IMR-90 (cell line): ENCODE data around the gene KIF18B. TPM values are rescaled to one million over a fixed set of nuclear protein-coding genes. Genes with fewer than 3 reads are reported as not detected.

Experiments
- ATAC-seq: fragments of 200-7000 bp; cut with Tn5 transposase; 2 replicates; pipeline ENCODE4 v1.9.1; 2020; ENCODE audit warnings: low read depth, mild to moderate bottlenecking, moderate library complexity
- BruUV-seq: library from RNA; stranded (reverse); fragments of 400-500 nt; replicated peaks from 2 replicates; lab custom pipeline; 2021; lab: Mats Ljungman, UMichigan
- CTCF ChIA-PET: fragments of 300-600 bp; formaldehyde crosslinking; extraction: SDS; loops from one replicate; lab custom pipeline; 2021; ENCODE audit warnings: antibody characterized with exemption; lab: Yijun Ruan, JAX
- POLR2A ChIA-PET: fragments of 300-600 bp; sonication (Branson Sonifier 250); formaldehyde crosslinking; loops from one replicate; lab custom pipeline; 2022; ENCODE audit warnings: antibody characterized with exemption; ENCODE audit not compliant: unreplicated experiment; lab: Charles Lee
- DNase-seq: peaks from one replicate; pipeline ENCODE4 v3.0.0; 2013
- H2AFZ ChIP-seq: replicated peaks from 2 replicates; pipeline ENCODE3; 2013; ENCODE audit warnings: low read length, mild to moderate bottlenecking; ENCODE audit not compliant: poor library complexity
- H2AK5ac ChIP-seq: 2 replicates; pipeline ENCODE4 v1.6.1; 2013; ENCODE audit warnings: low read depth, low read length, inconsistent platforms
- H2AK9ac ChIP-seq: replicated peaks from 2 replicates; pipeline ENCODE3; 2013; ENCODE audit warnings: mild to moderate bottlenecking, low read depth, low read length, moderate library complexity; ENCODE audit not compliant: poor library complexity
- H2BK120ac ChIP-seq: 2 replicates; pipeline ENCODE4 v1.6.1; 2013; ENCODE audit warnings: low read depth, low read length, inconsistent platforms
- H2BK15ac ChIP-seq: 3 replicates; pipeline ENCODE4 v1.6.1; 2013; ENCODE audit warnings: low read depth, low read length, inconsistent platforms
- H2BK20ac ChIP-seq: 2 replicates; pipeline ENCODE4 v1.6.1; 2013; ENCODE audit warnings: low read depth, mild to moderate bottlenecking, inconsistent platforms, low read length, moderate library complexity
- H2BK5ac ChIP-seq: 2 replicates; pipeline ENCODE4 v1.6.1; 2013; ENCODE audit warnings: mild to moderate bottlenecking, low read depth, low read length, inconsistent platforms; ENCODE audit not compliant: poor library complexity, severe bottlenecking
- H3K14ac ChIP-seq: replicated peaks from 2 replicates; pipeline ENCODE4 v1.6.1; 2013; ENCODE audit warnings: low read depth, low read length, inconsistent platforms
- H3K18ac ChIP-seq: 2 replicates; pipeline ENCODE4 v1.6.1; 2013; ENCODE audit warnings: low read depth, low read length, control low read depth
- H3K23ac ChIP-seq: 2 replicates; pipeline ENCODE4 v1.6.1; 2013; ENCODE audit warnings: low read depth, low read length, inconsistent platforms
- H3K27ac ChIP-seq: 2 replicates; pipeline ENCODE4 v1.5.1; 2013; ENCODE audit warnings: mild to moderate bottlenecking, control low read depth, low read length; ENCODE audit not compliant: insufficient read depth
- H3K27me3 ChIP-seq: 2 replicates; pipeline ENCODE4 v1.6.1; 2013; ENCODE audit warnings: low read length; ENCODE audit not compliant: control insufficient read depth, insufficient read depth
- H3K36me3 ChIP-seq: 2 replicates; pipeline ENCODE4 v1.6.1; 2013; ENCODE audit warnings: low read length, mixed read lengths; ENCODE audit not compliant: control insufficient read depth, insufficient read depth
- H3K4ac ChIP-seq: 2 replicates; pipeline ENCODE4 v1.6.1; 2013; ENCODE audit warnings: low read depth, low read length, inconsistent platforms
- H3K4me1 ChIP-seq: 2 replicates; pipeline ENCODE4 v1.6.1; 2013; ENCODE audit warnings: low read length, mixed read lengths; ENCODE audit not compliant: control insufficient read depth, insufficient read depth
- H3K4me2 ChIP-seq: 2 replicates; pipeline ENCODE4 v1.6.1; 2013; ENCODE audit warnings: low read depth, mild to moderate bottlenecking, control low read depth, low read length, moderate library complexity
- H3K4me3 ChIP-seq: 2 replicates; pipeline ENCODE4 v1.5.1; 2013; ENCODE audit warnings: low read depth, mild to moderate bottlenecking, control low read depth, low read length, moderate library complexity; ENCODE audit not compliant: insufficient read depth
- H3K56ac ChIP-seq: 2 replicates; pipeline ENCODE4 v1.6.1; 2013; ENCODE audit warnings: low read length, inconsistent platforms; ENCODE audit not compliant: insufficient read depth; ENCODE audit errors: extremely low read depth
- H3K79me1 ChIP-seq, 2 experiments: 2 replicates each; pipeline ENCODE4 v1.6.1; 2013; ENCODE audit warnings: low read length in 2 of 2, inconsistent platforms in 1 of 2, low read depth in 1 of 2
- H3K9ac ChIP-seq: 2 replicates; pipeline ENCODE4 v1.6.1; 2013; ENCODE audit warnings: low read depth, low read length, control low read depth
- H3K9me1 ChIP-seq: 2 replicates; pipeline ENCODE4 v1.6.1; 2013; ENCODE audit warnings: low read length, inconsistent platforms; ENCODE audit not compliant: insufficient read depth
- H3K9me3 ChIP-seq: 2 replicates; pipeline ENCODE4 v1.6.1; 2013; ENCODE audit warnings: low read length; ENCODE audit not compliant: control insufficient read depth, insufficient read depth
- H4K20me1 ChIP-seq: 2 replicates; pipeline ENCODE4 v1.6.1; 2013; ENCODE audit warnings: low read length, inconsistent platforms; ENCODE audit not compliant: insufficient read depth
- H4K5ac ChIP-seq: 2 replicates; pipeline ENCODE4 v1.6.1; 2013; ENCODE audit warnings: mild to moderate bottlenecking, low read depth, low read length, control low read depth
- H4K8ac ChIP-seq, 2 experiments: 2 replicates each; pipeline ENCODE4 v1.6.1; 2013; ENCODE audit warnings: low read depth in 2 of 2, low read length in 2 of 2, control low read depth in 1 of 2, inconsistent platforms in 1 of 2
- H4K91ac ChIP-seq: 2 replicates; pipeline ENCODE4 v1.6.1; 2013; ENCODE audit warnings: low read depth, low read length, inconsistent platforms; ENCODE audit not compliant: insufficient read depth
- BHLHE40 ChIP-seq: fragments of 150-350 bp; IDR thresholded peaks from 2 replicates; pipeline ENCODE4 v1.6.1; 2016; ENCODE audit warnings: mild to moderate bottlenecking, low read depth, low read length
- CEBPB ChIP-seq: IDR thresholded peaks from 2 replicates; pipeline ENCODE4 v1.6.1; 2012; ENCODE audit warnings: low read depth, low read length, improper control_type of control experiment
- FOS ChIP-seq: fragments of 150-350 bp; IDR thresholded peaks from 2 replicates; pipeline ENCODE4 v1.6.1; 2016; ENCODE audit warnings: low read depth, low read length
- MAFK ChIP-seq: IDR thresholded peaks from 2 replicates; pipeline ENCODE4 v1.6.1; 2012; ENCODE audit warnings: low read depth, low read length, improper control_type of control experiment
- MXI1 ChIP-seq: IDR thresholded peaks from 2 replicates; pipeline ENCODE4 v1.6.1; 2012; ENCODE audit warnings: low read depth, mild to moderate bottlenecking, low read length, moderate library complexity, borderline replicate concordance
- NFE2L2 ChIP-seq: fragments of 150-350 bp; IDR thresholded peaks from 2 replicates; pipeline ENCODE4 v1.6.1; 2016; ENCODE audit warnings: low read depth, mild to moderate bottlenecking, low read length
- RCOR1 ChIP-seq: IDR thresholded peaks from 2 replicates; pipeline ENCODE4 v1.6.1; 2012; ENCODE audit warnings: mild to moderate bottlenecking, low read length, improper control_type of control experiment; ENCODE audit not compliant: insufficient replicate concordance
- RFX5 ChIP-seq: IDR thresholded peaks from 2 replicates; pipeline ENCODE4 v1.8.0; 2012; ENCODE audit warnings: low read depth, mild to moderate bottlenecking, low read length, moderate library complexity
- SMC3 ChIP-seq: fragments of 150-350 bp; IDR thresholded peaks from 2 replicates; pipeline ENCODE4 v1.6.1; 2016; ENCODE audit warnings: low read depth, mild to moderate bottlenecking, antibody characterized with exemption, low read length, moderate library complexity
- WGBS, 2 experiments: methylation state at CpG; one replicate each; pipeline versions ENCODE4 v1.1.5 to v1.1.7; 2013; ENCODE audit warnings: missing lambda C conversion rate in 2 of 2; ENCODE audit not compliant: insufficient read length in 1 of 2; ENCODE audit errors: extremely low coverage in 2 of 2; 5-methylcytosine and 5-hydroxymethylcytosine counted together
- dilution Hi-C: fragments of 300-500 bp; cut with HindIII; formaldehyde crosslinking; loops from one replicate; pipeline ENCODE4 v1.14.3; 2018; ENCODE audit warnings: low sequenced_read_pairs; ENCODE audit not compliant: unreplicated experiment
- in situ Hi-C: fragments of 300-500 bp; cut with MboI; formaldehyde crosslinking; loops from 3 replicates; pipeline ENCODE4 v1.14.3; 2019; ENCODE audit warnings: low sequenced_read_pairs, inconsistent platforms, mixed read lengths
- intact Hi-C: fragments of 100-400 bp; cut with micrococcal nuclease; formaldehyde crosslinking; loops from 2 replicates; pipeline ENCODE4 v1.10.0; 2022
- polyA plus RNA-seq, 3 experiments: library from polyadenylated mRNA; depleted of rRNA; stranded (reverse); fragments of >200 nt; gene quantifications; 2 replicates each; pipeline ENCODE4 v1.2.3, GENCODE V29; 2012; ENCODE audit warnings: low replicate concordance in 1 of 3
- total RNA-seq: library from RNA; depleted of rRNA; stranded (reverse); fragments of >200 nt; gene quantifications from 2 replicates; pipeline ENCODE4 v1.2.3, GENCODE V29; 2012

Gene KIF18B
- total and polyA plus RNA-seq, 2 of the 4 experiments (the other 2 are of a cell fraction) = 1.3 to 16.0 TPM

- TF ChIP-seq MXI1 (no peak), BHLHE40 (no peak), SMC3 (no peak), RCOR1 (no peak)
These were observed 18.1 kb upstream of the KIF18B start (continued) for GRCh38 chr17:44965481-44966234.

GRCh38 chr17:44961921-44962350, 14.4 kb upstream of the KIF18B start:
- H3K9me3 ChIP-seq = no peaks in the 10 kb centered on the region
- WGBS, 2 experiments = 60% methylated on average over 1 of the region's 7 CpGs; no CpG with 5 or more reads in 1 of the 2 experiments
- dilution Hi-C loops = no loop called here

More at GRCh38 chr17:44961921-44962350, 14.4 kb upstream of the KIF18B start:
- Histone ChIP-seq H2BK120ac (no peak overlapping the region), H4K91ac (no peak overlapping the region), H2AK9ac (no peak overlapping the region), H4K20me1 (no peaks in the 10 kb centered on the region; the same call in 1 of the 2 replicates), H3K27ac (no peak overlapping the region), H2BK20ac (no peak overlapping the region), H3K14ac (no peak overlapping the region), H3K18ac (no peak overlapping the region), H3K4ac (no peak overlapping the region), H2BK15ac (no peak overlapping the region), H2BK5ac (no peak overlapping the region), H4K8ac (no peak overlapping the region), H2AFZ (peak overlapping the region; percentile 36), H3K4me3 (no peak overlapping the region), H3K56ac (no peak overlapping the region), H3K4me2 (no peak overlapping the region), H2AK5ac (no peak overlapping the region), H3K23ac (no peak overlapping the region), H3K9me1 (no peaks in the 10 kb centered on the region), H3K36me3 (no peaks in the 10 kb centered on the region), H3K27me3 (peaks cover 31% of the 10 kb centered on the region), H3K9ac (no peak overlapping the region), H4K5ac (no peak overlapping the region), H3K79me1 (no peaks in the 10 kb centered on the region), H3K4me1 (no peaks in the 10 kb centered on the region; the same call in 1 of the 2 replicates)
- in situ Hi-C loops (no loop called here), intact Hi-C loops (no loop called here)
- POLR2A ChIA-PET = no interaction called here
- no TSS peak for BruUV-seq
- TF ChIP-seq MAFK (no peak; the same call in 1 of the 2 replicates), BHLHE40 (no peak), CEBPB (peak; percentile 27; the same call in 1 of the 2 replicates), FOS (no peak), NFE2L2 (no peak), RFX5 (no peak), SMC3 (no peak)
- no peak for DNase-seq
- ATAC-seq = peak; percentile 69
- CTCF ChIA-PET = interaction anchor here (0.6 to 0.9 kb wide), 2 partner anchors 43 to 59 kb away, joined by 3 to 4 read pairs; no protein-coding TSS in a partner anchor
